C4-2B (cell line): ENCODE measurements around the gene CPNE7.

Source experiments
- CTCF ChIP-seq: fragments of 450-650 bp; conservative IDR thresholded peaks from 2 replicates; pipeline ENCODE4 v1.5.1; 2017; ENCODE audit warnings: mild to moderate bottlenecking
- ZFX ChIP-seq: fragments of 450-650 bp; IDR thresholded peaks from 2 replicates; pipeline ENCODE4 v1.6.1; 2017

GRCh38 chr16:89586218-89586617, 10.7 kb downstream of the CPNE7 start:
- TF ChIP-seq CTCF (no peak), ZFX (no peak)
